Stimulated activated CD8-positive, alpha-beta memory T cell treated with anti-CD3 and anti-CD28 coated beads, Interleukin-2, amount 100 ng/mL, for 1 hour (primary cell): Measurements from ENCODE around the gene CSF3R.
"Not testable (repeated sequence)": the region's sequence is repeated elsewhere in the genome, so short reads cannot be mapped to it uniquely, and the experiment has no call there.

Experiments used
- DNase-seq, 2 donors: peaks; one replicate each; pipeline ENCODE4 v3.0.0-alpha.2; 2020; ENCODE audit warnings: low read depth in 2 of 2

Gene CSF3R

DNA sequence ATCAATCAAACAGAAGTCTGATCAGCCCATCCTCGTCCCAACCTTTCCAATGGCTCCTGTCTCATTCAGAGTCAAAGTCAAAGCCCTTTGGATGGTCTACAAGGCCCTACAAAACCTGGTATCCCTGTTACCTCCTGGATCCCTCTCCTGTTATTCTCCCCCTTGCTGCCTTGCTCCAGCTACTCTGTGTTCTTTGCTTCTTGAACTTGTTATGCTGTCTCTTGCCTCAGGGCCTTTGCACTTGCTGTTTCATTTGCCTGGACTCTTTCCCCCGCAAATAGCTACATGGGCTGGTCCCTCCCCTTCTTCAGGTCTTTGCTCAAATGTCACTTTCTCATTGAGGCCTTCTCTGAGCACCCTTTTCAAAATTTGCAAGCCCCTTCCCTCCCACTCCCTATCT lies 1.4 kb upstream of the CSF3R start:
- DNase-seq: no peak

DNA sequence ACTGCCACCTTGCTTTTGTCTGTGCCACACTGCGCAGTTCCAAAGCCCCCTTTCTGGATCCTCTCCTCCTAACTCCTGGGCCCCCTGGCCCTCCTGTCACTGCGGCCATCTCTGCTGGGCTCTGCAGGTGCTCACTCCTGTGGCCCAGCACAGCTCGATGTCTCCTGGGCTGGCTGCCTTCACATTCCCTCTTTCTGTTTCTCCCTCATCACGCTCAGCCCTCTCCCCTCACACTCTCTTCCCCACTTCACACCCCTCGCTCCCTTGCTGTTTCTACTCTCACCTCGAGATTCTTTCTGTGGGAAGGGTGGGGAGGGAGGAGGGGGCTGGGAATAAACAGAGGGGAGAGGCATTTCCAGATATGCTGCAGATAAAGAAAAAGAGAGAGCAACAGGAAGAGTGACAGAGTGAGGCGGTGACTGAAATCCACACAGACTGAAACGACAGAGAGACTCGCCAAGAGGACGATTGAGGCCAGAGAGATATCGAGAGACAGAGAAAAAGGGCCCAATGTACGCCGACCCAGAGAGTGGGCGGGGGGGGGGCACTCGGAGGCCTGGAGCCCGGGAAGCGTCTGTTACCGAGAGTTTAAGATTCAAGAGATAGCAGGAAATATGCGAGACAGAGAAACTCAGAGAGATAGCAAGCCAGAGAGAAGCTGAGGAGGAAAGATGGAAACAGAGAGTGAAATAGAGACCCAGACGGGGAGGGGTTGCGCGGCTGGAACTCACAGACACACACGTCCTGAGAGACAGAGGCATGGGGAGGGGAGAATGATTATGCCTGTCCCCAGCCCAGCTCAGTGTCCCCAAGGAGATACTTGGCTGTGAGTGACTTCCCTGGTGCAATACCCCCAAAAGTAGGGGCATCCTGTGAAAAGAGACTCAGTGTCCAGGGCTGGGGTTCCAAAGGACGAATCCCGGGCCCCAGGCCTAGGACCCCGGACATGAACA lies 666 bp downstream of the CSF3R start:
- DNase-seq: no peak

DNA sequence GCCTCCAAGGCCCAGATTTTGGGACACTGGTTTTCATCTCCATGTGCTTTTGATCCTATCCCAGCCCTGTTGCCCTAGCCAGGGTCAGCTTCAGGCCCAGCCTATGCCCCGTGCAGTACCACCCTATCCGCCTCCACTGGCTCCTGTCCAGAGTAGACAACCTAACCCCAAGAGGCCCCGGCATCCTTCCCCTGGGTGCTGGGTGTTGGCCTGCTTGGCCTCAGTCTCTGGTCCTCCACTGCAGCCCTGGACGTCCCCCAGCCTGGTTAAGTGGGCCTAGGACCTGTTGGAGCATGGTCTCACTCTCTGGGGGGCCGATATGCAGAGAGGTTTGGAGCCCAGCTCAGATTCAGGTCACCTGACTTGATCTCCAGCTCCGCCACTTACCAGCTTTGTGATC lies 1.6 kb downstream of the CSF3R start:
- DNase-seq: no peak

DNA sequence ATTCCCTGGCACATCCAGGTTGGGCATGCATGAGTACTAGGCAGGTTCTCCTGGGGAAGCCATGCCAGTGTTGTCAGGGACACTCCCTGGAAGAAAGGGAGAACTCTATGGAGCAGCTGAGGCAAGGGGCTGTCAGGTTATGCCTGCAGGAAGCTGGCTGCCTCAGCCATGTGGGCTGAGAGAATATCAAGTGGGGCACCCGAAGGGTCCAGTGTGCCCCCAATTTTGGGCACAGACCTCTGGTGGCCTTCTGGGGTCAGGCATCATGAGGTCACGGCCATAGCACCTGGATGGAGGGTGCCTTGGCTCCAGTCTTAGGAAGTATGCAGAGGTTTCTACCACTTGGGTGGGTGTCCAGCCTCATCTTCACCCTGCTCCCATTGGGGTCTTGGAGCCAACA lies 2.6 kb downstream of the CSF3R start:
- no peak for DNase-seq

DNA sequence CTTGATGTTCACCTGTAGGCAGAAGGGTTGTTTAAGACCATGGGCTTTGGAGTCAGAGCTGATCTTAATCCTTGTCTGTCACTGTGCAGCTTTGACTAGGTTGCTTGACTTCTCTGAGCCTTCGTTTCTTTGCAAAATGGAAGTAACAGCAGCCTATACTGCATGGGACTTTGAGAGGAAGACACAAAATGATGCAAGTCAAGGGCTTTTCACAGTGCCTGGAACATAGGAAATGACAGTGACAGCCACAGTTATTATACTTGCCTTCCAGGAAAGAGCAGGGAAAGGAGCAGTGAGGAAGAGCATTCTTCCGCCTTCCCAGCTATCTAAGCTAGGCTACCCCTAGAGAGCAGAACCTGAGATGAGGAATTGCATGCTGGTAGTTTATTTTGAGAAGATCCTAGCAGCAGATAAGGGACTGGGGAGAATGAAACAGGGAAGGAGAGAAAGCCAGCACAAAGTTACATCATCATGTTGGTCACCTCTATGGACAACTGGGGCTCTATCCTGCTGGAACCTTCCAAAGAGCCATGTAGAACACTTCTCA lies 3.1 kb downstream of the CSF3R start:
- no peak for DNase-seq

DNA sequence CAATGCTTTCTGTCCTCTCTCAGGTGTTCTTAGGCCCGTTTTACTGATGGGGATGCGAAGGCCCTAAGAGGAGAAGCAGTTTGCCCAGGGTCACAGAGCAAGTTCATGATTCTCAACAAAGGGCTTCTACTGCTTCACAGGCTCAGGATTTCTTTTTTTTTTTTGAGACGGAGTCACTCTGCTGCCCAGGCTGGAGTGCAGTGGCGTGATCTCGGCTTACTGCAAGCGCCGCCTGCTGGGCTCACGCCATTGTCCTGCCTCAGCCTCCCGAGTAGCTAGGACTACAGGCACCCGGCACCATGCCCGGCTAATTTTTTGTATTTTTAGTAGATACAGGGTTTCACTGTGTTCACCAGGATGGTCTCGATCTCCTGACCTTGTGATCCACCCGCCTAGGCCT lies 5.1 kb downstream of the CSF3R start:
- not testable (repeated sequence) for DNase-seq

DNA sequence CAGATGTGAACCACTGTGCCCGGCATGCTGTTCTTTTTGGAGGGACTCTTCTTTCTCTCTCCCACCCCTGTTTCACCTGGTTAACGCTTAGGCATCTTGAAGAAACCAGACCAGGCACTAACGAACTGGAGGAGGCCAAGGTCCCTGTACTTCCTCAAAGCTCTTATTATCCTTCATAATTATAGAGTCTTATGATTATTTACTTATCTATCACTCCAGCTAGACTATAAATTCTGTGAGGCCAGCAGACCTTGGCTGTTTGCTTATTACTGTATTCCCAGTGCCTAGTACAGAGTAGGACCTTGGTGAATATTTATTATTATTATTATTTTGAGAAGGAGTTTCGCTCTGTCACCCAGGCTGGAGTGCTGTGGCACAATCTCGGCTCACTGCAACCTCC lies 5.8 kb downstream of the CSF3R start:
- no peak for DNase-seq

DNA sequence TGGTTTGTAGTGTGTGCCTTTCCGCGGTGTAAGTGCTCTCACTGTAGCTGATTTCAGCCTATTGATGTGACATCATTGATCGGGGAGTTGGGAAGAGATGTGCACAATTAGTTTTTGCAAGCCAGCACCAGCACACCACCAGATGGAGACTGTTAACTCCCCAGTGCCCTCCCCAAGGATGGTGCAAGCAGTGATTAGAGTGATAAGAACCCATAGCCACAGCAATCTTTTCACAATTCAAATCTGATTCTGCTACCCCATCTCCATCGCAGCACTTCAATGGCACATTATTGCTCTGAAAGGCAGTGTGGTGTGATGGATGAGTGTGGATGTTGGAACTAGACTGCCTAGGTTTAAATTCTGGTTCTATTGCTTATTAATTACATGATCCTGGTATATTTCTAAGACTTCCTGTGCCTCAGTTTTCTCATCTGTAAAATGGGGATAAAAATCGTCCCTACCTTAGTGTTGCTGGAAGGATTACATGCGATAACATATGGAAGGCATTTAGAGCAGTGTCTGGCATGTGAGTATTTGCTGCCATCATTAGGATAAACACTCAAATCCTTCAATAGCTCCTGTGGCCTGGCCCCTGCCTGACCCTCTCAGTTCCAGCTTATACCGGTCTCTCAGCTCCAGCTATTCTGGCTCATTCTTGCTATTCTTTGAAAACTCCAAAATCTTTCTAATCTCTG lies 6.7 kb downstream of the CSF3R start:
- no peak for DNase-seq

DNA sequence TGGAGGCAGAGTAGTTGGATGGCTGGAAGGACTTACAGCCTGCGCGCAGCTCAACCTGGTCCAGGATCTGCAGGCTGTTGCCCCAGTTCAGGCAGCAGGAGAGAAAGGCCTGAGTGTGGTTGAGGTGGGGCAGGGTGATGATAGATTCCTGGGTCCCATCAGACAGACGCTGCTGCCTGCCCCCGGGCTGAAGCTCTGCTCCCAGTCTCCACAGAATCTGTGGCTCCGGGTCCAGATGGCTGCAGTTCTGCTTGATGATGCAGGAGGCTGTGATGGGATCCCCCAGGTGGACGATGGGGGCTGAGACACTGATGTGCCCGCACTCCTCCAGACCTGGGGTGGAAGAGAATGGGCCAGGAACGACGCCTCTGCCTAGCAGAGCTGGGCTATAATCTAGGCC lies 7.4 kb downstream of the CSF3R start:
- no peak for DNase-seq

DNA sequence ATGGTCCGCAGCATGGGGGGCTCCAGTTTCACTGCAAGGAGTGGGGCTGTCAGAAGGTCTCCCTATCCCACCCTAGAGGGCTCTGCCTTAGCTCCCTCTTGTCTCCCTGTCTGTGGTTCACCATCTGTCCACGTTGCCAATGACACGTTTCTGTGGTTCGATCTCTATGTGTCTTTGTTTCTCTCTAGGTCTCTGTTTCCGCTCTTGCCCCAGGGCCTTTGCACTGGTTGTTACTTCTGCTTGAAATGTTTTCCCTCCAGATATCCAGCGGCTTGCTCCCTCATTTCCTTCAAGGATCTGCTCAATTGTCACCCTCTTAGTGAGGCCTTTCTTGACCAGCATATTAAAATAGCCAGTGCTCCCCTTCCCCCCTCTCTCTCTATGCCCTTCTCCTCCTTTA lies 10.1 kb downstream of the CSF3R start:
- no peak for DNase-seq

DNA sequence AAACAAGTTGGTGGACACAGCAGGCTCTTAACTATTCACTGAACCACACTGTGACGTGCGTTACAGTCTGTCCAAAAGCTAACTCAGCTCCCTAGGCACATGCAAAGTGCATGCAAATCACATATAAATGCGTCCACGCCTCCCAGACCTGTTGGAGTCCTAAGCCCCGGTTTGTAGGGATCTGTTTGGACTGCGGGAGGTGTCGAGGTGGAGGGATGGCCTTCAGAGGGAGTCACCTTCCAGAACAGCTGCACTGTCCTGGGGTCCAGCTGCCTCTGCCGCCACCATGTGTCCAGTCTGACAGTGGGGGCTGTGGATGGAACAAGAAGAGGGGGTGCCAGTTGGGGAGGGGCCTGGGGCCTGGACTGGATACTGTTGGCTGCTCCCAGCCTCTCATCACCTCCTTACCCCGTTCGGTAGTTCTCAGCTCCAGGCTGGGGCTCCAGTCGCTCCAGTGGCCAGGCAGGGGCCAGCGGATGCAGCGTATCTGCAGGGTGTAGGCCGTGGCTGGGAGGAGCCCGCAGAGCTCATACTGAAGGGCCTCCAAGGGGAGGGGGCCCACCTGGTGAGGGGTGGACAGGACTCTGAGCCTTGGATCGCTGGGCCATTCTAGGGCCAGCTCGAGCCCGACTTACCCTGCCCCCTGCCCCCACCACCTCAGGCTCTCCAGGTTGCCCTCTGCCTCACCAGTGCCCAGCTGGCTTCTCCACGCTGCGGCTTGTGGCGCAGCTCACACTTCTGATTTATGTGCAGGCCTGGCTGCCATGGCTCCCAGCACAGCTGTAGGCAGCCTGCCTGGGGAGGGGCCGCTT lies 10.7 kb downstream of the CSF3R start:
- no peak for DNase-seq

DNA sequence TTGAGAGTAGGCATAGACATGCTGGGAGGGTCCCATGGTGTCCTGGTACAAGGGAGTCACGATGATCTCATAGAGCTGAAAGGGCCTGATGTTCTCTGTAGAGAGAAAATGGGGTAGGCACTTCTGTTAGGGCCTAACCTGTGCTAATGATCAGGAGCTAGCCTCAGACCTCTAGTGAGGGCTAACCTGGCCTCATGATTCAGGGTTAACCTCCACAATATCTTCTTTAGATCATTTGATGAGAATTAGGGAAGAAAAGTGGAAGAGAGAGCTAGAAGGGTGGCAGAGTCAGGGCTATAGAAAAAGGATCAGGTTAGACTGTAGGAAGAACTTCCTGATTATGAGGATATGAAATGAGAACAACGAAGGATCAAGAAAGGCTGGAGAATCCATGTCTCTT lies 13.6 kb downstream of the CSF3R start:
- DNase-seq: no peak

DNA sequence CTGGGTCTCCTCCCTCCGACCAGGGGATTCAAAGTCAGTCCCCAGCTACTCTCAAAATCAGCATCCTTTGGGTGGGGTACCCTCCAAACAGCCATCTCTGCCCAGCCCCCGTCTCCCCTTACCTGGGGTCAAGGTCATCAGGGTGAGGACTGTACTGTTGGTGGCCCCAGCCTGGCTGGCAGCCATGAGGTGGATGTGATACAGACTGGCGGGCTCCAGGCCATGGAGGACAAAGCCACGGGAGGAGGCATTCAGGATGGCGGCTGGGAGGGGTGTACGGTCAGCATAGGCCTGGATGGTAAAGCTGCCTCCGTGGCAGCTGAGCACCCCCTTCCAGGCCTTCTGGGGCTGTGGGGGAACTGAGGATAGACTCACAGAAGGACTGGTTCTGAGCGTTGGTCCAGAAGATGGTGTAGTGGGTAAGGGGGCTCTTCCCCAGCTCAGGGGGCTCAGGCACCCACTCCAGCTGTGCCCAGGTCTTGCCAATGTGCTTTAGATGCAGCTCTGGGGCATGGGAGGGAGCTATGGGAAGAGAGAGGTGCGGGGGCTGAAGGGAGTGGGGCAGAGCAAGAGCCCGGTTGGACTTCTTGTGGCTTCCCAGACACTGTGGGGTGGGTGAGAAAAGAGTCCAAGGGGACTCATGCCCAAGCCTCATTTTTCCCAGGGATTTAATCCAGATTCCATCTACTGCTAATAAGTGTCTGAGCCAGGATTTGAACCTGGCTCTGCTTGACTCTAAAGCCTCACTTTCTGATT lies 14.8 kb downstream of the CSF3R start:
- DNase-seq: no peak

DNA sequence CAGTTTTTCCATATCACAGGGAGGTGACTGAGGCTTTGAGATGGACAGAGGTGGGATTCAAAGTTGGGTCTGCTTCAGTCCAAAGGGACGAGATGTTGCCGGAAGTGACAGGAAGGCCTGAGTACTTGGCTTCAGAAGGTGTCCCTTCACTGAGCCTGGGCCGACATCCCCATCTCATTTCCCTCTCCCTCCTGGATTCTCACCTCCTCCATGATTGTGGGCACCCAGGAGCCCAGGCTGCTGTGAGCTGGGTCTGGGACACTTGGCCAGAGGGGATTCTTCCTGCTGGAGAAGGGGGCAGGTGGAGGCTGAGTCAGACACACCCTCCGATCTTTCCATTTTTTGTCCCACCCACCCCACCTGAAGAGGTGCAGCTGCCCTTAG lies 15.7 kb downstream of the CSF3R start:
- DNase-seq: no peak

DNA sequence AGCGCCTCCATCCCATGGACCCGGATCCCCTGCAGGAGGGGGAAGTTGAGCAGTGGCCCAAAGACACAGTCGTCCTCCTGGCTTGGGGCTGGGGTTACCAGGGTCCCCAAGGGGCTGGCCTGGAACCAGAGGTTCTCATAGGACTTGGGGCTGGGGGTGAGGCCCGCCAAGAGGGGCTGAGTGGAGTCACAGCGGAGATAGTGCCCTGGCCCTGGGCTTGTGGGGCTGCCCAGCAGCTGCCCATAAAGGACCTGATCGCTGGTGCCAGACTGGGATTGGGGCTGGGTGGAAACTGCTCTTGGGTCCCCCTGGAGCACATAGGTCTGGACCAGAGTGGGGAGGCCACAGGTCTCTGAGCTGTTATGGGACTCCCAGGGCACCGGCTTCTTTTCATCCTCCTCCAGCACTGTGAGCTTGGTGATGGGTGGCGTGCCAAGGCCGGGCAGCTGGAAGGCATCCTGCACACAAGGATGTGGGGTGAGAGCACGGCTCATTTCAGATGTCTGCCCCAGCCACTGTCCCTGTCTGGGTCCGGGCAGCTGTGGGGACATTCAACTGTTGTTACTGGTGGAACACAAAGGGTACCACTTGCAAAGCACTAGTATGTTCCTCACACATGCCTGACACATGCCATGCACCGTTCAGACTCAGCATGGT lies 16.2 kb downstream of the CSF3R start:
- DNase-seq: no peak

DNA sequence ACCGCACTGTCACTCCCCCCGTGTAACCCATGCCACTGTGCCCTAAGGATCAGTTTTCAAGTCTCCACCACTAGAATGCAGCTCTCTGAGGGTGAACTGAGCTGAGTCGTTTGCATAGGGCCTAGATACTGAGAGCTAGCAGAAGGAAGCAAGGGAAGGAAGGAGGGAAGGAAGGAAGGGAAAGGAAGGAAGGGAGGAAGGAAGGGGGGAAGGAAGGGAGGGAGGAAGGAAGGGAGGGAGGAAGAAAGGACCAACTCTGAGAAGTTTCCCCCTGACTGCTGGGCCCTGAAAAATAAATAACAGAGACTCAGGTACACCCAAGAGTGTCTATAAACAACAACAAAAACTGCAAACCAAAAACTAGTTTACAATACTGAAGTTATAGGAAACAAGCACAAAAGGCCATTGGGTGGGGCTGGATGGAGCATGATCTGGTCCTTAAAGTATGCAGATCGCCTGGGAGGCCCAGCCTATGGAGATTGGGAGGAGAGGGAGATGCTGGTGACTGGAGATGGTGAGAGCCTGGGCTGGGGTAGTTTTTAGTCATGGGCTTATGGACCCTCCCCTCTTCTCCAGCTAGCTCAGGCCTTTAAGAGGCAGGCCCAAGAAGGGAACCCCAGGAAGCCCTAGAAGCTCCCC lies 16.9 kb downstream of the CSF3R start:
- no peak for DNase-seq

DNA sequence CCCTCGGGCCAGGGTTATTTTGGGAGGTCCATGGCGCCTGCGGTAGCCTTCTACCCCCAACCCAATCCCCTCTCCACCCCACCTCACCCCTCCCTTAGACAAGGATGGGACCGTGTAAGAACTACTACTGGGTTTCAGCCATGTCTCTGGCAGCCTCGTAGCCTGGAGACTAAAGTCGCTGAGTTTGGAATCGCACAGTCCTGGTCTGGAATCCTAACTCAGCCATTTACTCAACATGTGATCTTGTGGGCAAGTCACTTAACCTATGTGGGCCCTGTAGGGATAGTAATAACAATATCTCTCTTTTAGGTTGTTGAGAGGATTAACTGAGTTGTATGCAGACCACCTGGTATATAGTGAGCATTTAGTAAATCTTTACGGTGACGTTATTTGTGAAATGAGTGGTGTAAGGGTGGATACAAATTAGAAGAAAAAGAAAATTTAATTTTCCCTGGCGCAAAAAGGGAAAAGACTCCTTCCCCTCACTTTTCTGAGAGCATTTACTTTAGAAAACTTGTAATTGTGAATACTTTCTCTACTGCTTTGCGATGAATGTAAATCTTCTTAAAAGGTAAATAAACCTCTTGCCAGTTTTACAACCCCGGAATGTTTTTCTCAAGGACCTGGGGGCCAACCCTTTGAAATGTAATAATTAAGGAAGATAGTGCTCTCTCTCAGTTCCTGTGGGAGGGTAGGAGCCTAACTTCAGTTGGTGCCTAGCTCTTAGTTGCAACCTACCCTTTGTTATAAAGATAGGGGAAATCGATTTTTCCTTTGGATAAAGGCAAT lies 17.9 kb downstream of the CSF3R start:
- DNase-seq: no peak

DNA sequence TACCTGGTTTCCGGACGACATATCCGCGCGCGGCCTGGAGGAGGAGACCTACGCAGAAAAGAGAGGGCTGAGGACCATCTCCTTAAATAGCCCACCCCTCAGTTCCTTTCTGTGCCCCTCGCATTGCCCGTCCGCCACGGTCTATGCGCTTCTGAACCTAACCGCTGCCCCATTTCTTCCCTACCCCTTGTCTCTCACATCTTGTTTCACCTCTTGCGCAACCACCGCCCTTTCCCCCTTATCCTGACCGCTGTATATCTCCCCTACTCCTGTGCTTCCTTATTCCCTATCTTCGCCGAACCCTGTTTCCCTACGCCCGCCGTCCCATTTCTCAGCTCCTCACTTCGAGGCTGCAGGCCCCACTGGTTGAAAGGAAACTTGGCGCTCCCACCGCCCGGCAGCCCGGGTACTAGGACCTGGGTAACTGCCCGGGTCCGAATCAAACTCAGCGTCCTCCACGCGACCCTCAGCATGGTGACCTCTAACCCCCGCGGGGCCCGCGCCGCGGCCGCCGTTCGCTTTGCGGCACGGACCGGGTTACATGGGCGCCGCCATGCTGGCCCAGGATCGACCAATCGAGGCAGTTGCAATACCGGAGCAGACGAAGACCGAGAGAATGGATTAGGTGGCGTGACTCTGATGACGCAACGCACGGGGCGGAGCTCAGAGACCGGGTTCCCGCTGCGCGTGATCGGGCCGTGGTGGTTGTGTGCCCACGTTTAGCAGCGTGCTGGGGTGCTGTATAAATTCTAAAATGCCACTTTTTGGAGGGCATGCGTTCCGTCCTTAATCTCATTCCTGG lies 18.7 kb downstream of the CSF3R start, which contains the start of gene MRPS15:
MRPS15 (minus strand) TSS at position 582 of the 802 bp plus-strand sequence; CDS start at position 473, 109 bp downstream.
- DNase-seq: peak; percentile 87

DNA sequence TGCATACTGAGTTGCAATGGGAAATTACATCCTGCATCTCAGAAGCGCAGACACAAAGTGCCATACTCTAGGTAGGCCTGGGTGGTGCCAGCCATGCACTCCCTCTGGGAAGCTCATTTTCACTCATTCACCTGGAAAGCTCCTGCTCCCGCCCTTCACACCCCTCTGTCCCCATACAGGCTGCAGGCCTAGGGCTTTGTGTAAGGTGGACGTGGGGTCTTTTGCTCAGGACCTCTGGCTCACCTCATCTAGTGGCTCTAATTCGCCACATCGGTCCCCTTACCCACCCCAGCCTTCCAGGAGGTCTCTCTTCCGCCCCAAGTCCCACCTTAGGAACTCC lies 19.3 kb downstream of the CSF3R start:
- no peak for DNase-seq
